Skin epidermis (tissue), 12 donors: Measurements from ENCODE around the gene NFASC.

Experiments
- H3K27ac ChIP-seq, 21 experiments: fragments of 200-600 bp; sonication (generic) in 11 of 21; one replicate each; pipeline ENCODE4 v1.5.0; 2020; ENCODE audit warnings: mild to moderate bottlenecking in 3 of 21, inconsistent platforms in 2 of 21, moderate library complexity in 2 of 21
- H3K4me3 ChIP-seq, 7 experiments: fragments of 200-600 bp; sonication (generic) in 2 of 7; one replicate each; pipeline ENCODE4 v1.5.0; 2020; ENCODE audit warnings: inconsistent platforms in 2 of 7, mild to moderate bottlenecking in 2 of 7, moderate library complexity in 1 of 7

The NFASC gene

DNA sequence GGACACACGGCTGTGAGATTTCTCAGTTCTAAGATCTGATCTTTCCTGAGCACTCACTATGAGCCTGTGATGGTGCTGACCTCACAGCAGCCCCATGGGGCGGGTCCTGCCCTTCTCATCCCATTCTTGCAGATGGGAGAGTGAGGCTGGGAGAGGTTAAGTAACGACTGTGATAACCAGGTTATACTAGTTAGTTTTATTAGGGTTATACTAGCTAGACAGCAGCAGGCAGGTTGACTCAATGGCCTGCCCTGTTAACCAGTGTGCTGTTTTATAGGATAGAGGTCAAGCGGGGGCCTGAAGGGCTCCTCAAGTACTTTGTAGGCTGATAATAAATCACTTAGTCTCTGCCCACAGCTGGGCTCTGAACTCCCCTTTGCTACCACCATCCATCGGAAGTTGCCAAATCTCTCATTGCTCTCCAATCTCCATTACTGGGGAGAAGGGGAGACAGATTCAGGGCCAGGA, 177.1 kb downstream of the NFASC start:
- H3K4me3 ChIP-seq: no peak overlapping the region

DNA sequence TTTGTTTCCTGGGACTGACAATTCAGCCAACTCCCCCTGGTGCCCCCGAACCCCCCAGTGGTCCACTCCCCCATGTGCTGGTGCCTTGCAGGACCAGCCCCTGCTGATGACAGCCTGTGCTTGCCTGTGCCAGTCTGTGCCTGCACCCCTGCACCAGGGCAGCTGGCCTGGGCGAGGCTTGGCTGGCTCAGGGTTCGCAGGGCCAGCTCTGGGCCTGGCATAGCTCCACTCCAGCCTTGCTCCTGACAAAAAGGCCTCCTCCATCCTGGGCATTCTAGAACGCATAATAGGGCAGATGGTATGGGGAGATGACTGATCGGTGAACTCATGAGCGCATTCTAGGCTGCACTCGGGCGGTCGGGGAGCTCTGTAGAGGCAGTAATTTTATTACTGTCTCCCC, 177.7 kb downstream of the NFASC start:
- Histone ChIP-seq H3K27ac (no peak overlapping the region), H3K4me3 (no peak overlapping the region)

More for the DNA sequence above, 177.1 kb downstream of the NFASC start:
- H3K27ac ChIP-seq: no peak overlapping the region

DNA sequence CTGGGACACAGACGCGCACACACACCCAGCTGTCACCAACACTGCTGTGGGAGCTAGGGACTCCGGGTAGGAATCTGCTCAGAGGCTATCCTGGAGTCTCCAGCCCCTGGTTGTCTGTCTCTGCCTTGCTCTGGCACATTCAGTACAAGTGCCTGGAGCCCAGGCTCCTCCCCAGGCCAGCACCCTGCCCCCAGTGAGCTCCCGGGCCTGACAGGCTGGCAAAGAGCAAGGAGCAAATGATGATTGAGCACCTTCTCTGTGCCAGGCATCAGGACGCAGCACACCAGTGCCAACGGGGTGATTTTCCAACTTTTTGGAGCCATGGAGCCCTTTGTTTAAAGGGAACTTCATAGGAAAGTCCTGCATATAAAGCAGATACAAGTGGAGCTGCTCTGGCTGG, 178.8 kb downstream of the NFASC start:
- Histone ChIP-seq H3K4me3 (no peak overlapping the region), H3K27ac (no peak overlapping the region)

DNA sequence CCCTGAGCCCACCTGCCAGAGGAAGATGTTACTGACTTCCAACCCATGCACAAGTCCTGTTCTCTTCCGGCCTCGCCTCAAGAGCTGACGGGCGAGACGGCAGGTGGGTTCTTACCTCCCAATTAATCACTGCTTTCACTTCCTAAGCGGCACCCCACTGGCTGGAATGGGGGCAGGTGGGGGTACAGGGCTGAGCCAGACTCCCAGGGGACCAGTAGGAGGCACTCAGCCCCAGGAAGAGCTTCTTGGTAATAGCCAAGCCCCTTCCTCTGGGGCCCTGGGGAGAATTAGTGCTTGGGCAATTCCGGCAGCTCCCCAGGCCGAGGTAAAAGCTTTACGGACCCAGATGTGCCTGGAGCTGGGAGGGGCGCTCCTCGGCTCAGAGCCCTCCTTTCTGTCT, 182.0 kb downstream of the NFASC start:
- no peak overlapping the region for H3K4me3 ChIP-seq
- H3K27ac ChIP-seq: no peak overlapping the region

DNA sequence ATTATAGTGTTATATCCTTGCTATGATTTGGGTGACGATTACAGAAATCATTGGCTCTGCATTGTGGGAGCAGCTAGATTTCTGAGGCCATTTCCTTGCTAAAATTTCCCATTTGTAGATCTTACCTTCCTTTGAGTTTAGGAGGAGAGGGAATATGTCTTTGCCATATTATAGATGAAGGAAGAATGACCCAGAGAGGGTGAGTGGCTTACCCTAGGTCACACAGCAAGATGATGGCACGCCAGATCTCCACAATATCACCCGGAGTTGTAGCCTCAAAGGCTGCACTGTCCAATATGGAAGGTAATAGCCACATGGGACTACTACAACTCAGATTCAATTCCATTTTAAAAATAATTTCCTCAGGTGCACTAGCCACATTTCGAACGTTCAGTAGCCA, 182.6 kb downstream of the NFASC start:
- H3K27ac ChIP-seq: no peak overlapping the region
- H3K4me3 ChIP-seq: no peak overlapping the region

DNA sequence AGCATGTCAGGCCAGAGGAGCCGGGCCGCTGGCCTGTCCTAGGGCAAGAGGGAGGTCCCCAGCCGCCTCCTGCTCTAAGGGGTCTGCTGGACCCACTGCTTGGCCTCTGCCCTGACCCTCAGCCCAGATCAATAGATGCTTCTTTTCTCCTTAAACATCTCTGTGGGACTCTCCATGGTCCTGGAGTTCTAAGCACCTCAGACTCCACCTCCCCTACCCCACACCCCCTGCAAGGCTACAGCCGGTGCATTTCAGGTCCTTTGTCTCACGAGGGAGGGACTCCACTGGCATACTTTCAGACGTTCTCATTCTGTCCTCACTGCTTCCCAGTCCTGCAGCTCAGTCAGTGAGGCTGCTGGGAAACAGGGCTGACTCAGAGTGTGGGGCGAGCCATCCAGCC, 183.4 kb downstream of the NFASC start:
- Histone ChIP-seq H3K27ac (no peak overlapping the region), H3K4me3 (no peak overlapping the region)

DNA sequence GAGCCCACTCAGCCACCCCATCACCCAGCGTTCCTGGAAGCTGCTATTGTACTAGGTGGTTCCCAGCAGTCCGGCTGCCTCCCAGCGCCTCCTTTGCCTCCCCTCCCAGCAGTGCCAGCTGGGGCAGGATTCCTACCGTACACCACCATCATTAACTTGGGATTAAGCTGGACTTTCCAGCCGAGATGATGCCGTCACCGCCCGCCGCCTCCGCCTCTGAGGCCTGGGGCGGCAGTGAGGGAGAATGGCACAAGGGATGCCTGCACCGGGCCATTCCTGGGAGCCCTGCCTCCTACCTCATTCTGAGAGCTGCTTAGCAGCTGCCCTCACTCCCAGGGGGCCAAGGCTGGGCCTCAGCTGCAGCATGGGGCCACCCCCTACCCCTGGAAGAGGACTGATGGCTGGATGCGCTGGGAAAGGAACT, 185.5 kb downstream of the NFASC start:
- no peak overlapping the region for H3K4me3 ChIP-seq
- no peak overlapping the region for H3K27ac ChIP-seq

DNA sequence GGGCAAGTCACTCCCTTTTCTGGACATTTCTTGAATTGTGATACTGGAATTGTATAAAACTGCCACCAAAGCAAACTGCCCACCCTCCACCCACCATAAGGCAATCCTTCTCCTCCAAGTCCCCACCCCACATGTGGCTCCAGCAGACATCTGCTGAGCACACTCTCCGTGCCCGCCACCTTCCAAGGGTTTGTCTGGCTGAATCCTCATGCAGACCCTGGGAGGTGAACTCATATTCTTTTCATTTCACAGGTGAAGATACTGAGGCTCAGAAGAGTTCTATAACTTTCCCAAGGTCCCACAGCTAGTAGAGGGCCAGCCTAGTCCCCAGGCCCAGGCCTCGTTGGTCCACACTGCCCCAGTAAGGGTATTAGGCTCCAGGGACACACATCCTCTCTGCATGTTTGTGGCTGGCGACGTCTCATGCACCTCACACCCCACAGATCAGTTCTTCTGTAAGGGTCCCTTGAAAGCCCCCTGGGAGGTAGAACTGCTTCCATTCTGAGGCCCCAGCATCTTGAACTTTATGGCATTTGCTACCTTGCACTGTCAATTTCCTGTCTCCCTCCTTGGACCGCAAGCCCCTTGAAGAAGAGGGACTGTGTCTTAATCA, 186.4 kb downstream of the NFASC start:
- H3K4me3 ChIP-seq: no peak overlapping the region
- H3K27ac ChIP-seq: no peak overlapping the region

DNA sequence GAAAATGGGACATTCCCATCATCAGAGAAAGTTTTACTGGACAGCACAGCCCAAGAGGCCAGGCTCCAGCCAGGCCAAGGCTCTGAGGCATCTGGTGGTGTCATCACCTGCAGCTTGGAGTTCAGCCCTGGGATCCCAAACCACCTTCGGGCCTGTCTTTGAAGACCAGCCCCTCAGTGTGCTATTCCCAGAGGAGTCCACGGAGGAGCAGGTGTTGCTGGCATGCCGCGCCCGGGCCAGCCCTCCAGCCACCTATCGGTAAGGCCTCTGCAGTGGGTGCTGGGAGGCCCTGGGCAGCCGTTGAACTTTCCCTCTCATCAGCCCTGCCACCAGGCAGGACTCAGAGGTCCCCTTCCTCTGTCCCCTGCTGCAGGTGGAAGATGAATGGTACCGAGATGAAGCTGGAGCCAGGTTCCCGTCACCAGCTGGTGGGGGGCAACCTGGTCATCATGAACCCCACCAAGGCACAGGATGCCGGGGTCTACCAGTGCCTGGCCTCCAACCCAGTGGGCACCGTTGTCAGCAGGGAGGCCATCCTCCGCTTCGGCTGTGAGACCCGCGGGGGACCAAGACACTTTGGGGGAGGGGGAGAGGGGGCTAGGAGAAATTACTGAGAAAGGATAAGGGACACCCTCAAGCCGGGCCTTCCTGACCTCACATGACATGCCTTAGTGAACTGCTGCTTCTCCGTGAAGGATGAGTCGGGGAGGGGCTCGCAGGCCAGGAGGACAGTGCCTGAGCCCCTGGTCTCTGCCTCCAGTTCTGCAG, 187.3 kb downstream of the NFASC start:
- no peak overlapping the region for H3K27ac ChIP-seq

DNA sequence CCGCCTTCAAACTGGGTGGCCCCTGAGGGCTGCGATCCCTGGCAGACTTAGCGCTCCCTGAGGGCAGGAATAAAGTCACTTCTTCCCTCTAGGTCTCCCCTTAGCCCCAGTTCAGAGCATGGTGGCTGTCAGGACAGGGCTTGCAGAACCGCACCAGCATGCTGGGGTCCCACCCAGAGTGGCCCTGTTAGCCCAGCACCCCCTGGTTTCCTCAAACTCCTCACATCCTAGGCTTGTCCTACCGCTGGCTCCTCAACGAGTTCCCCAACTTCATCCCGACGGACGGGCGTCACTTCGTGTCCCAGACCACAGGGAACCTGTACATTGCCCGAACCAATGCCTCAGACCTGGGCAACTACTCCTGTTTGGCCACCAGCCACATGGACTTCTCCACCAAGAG, 188.2 kb downstream of the NFASC start:
- no peak overlapping the region for H3K27ac ChIP-seq

More for the DNA sequence above, 187.3 kb downstream of the NFASC start:
- H3K4me3 ChIP-seq: no peak overlapping the region

DNA sequence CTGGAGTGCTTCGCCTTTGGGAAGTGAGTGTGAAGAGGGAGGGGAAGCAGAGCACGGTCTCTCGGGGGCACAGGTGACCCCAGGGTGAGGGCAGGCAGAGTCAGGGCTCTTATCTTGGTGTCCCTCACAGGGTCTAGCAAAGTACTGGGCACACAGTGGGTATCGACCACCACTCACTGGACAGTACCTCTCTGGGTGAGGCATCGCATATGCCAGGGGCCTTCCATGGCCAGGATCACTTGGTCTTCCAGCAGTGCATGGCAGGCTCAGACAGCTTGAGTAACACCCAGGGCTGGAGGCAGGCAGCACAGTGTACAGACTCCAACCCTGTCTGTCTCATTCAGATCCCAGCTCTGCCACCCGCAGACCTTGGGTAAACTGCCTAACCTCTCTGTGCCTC, 189.0 kb downstream of the NFASC start:
- no peak overlapping the region for H3K4me3 ChIP-seq
- no peak overlapping the region for H3K27ac ChIP-seq

More for the DNA sequence above, 188.2 kb downstream of the NFASC start:
- H3K4me3 ChIP-seq: no peak overlapping the region

DNA sequence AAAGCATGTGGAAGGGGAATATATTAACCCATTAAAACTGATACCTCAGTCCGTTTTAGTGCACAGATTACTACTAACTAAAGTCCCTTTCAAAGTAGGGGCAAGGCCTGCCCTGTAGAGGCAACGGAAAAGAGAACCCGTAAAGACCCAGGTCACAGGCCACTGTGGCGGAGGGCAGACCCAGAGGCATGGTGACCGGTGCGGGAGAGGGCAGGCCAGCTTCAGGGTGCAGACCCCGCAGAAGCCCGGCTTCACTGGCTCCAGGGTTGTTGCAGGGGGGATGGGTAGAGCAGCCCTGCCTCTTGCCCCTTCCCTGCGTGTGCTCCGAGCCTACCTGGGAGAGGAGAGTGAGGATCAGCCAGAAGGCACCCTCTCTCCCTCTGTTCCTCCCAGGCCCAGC, 190.1 kb downstream of the NFASC start:
- no peak overlapping the region for H3K4me3 ChIP-seq
- H3K27ac ChIP-seq: no peak overlapping the region

DNA sequence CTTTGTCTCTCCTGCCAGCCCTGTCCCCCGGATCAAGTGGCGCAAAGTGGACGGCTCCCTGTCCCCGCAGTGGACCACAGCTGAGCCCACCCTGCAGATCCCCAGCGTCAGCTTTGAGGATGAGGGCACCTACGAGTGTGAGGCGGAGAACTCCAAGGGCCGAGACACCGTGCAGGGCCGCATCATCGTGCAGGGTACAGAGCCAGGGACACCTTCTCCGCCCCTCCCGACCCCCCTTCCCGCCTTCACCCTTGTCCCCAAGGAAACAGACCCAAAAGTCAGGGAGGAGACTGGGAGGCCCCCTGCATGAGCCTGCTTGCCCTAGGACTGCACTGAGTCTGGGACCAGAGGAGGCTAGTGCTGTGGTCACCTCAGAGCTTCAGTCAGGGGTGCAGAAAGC, 190.6 kb downstream of the NFASC start:
- Histone ChIP-seq H3K4me3 (no peak overlapping the region), H3K27ac (no peak overlapping the region)

DNA sequence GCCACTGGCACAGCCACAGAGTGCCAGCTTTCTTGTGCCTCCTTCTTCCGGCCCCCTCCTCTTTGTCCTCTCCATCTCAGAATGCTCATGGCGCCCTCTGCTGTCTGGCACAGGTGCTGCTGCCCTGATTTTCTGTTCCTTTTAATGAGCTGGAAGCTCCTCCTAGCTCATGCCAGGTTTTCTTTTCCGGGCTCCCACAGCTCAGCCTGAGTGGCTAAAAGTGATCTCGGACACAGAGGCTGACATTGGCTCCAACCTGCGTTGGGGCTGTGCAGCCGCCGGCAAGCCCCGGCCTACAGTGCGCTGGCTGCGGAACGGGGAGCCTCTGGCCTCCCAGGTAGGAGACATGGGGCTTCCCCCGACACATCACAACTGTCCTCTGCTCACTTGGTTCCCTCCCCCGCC, 191.0 kb downstream of the NFASC start:
- H3K4me3 ChIP-seq: no peak overlapping the region
- no peak overlapping the region for H3K27ac ChIP-seq

DNA sequence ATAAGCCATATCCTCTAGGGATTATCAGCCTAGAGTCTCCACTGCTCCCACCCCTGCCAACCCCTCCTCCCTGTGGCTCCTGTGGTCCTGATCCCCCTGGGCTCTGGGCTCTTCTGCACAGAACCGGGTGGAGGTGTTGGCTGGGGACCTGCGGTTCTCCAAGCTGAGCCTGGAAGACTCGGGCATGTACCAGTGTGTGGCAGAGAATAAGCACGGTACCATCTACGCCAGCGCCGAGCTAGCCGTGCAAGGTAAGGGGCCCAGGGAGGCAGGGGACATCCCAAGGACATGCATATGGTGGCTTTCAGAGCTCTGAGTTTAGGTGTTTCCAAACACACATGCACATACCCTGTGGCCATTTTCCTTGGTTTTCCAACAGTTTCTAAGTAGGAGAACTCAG, 191.7 kb downstream of the NFASC start:
- no peak overlapping the region for H3K27ac ChIP-seq
- no peak overlapping the region for H3K4me3 ChIP-seq

DNA sequence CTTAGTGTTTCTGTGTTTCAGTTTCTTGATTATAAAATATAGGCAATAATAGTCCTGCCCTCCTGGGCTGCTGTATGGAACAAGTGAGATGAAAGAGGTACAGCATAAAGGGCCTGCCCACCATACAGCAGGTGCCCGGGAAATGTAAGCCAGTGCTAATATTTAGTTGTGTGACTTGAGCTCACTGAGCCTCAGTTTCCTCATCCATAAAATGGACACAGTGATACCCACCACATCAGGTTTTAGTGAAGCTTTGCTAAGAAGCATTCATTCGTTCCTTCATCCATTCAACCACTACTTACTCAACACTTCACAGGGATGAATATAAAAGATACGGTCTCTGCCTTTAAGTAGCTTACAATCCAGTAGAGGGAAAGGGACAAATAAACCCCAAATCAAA, 192.2 kb downstream of the NFASC start:
- no peak overlapping the region for H3K27ac ChIP-seq
- H3K4me3 ChIP-seq: no peak overlapping the region

DNA sequence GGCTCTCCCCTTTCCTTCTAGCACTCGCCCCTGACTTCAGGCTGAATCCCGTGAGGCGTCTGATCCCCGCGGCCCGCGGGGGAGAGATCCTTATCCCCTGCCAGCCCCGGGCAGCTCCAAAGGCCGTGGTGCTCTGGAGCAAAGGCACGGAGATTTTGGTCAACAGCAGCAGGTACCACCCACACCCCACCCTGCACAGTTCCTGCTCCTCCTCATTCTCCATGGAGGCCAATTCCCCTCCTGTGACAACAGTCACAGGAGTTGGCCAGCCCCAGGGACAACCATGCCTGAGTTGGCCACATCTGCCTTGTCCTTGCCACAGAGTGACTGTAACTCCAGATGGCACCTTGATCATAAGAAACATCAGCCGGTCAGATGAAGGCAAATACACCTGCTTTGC, 193.6 kb downstream of the NFASC start:
- no peak overlapping the region for H3K4me3 ChIP-seq
- H3K27ac ChIP-seq: no peak overlapping the region

DNA sequence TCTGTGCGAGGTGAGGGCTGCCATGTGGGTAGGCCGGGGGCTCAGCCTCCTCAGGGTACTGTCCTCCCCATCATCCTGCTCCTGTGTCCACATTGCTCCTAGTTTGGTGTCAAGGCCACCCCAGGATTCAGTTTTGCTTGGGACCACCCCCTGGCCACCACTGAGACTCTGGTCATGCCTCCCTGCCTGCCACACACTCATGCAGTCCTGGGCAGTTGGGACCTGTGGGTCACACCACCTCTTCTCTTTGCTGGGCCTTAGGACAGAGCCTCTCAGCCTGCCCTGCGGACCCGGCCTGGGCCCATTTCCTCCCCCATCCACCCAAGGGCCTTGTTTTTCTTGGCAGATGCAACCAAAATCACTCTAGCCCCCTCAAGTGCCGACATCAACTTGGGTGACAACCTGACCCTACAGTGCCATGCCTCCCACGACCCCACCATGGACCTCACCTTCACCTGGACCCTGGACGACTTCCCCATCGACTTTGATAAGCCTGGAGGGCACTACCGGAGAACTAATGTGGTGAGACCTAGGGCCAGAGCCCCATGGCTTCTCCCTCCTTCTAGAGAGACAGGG, 194.2 kb downstream of the NFASC start:
- no peak overlapping the region for H3K27ac ChIP-seq

DNA sequence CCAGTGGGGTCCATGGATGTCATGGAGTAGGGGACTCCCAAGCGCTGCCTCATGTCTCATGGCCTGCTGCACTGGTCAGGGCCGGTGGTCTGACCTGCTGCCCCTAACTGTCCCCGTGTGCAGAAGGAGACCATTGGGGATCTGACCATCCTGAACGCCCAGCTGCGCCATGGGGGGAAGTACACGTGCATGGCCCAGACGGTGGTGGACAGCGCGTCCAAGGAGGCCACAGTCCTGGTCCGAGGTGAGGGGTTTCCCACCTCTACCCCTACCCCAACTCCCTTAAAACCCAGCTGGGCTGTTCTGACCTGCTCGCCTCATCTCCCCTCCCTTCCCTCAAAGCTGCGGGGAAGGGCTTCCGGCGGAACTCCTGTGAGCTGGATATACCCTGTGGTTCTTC, 195.0 kb downstream of the NFASC start:
- Histone ChIP-seq H3K4me3 (no peak overlapping the region), H3K27ac (no peak overlapping the region)

More for the DNA sequence above, 194.2 kb downstream of the NFASC start:
- H3K4me3 ChIP-seq: no peak overlapping the region

DNA sequence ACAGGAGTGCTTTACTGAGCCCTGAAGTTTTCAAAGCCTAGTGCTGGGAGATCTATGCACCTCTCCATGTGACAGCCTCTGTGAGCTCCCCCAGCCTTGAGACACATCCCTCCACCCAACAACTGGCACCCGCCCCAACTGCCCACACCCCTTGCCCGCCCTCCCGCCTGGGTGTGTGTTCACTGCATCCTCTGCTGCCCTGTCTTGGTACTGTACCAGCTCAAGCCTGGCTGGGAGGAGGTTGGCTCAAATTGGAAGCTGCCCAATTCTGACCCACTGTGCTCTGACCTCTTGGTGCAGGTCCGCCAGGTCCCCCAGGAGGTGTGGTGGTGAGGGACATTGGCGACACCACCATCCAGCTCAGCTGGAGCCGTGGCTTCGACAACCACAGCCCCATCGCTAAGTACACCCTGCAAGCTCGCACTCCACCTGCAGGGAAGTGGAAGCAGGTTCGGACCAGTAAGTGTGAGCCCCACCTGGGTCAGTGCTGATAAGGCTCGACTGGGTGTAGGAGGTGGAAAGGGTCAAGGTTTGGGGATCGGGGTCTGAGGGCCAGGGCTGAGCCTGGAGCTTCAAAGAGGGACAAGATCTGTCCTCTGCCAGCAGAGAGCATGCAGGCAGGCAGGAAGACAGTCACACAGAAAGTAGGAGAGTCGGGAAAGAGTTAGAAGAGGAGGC, 195.6 kb downstream of the NFASC start:
- H3K27ac ChIP-seq: no peak overlapping the region
- H3K4me3 ChIP-seq: no peak overlapping the region

DNA sequence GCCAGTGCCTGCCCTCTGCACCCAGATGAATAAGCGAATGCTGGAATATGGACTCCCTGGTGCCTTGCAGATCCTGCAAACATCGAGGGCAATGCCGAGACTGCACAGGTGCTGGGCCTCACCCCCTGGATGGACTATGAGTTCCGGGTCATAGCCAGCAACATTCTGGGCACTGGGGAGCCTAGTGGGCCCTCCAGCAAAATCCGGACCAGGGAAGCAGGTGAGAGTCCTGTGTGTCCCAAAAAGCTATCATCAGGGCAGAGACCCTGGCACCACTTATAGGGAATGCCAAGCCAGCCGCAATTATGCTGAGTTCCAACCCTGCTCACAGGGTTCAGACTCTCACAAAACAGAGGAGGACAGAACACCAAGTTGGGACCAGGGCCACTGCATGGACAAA, 196.4 kb downstream of the NFASC start:
- Histone ChIP-seq H3K27ac (no peak overlapping the region), H3K4me3 (no peak overlapping the region)
